Measurements from ENCODE around the gene RNU6-8.

The RNU6-8 gene

DNA sequence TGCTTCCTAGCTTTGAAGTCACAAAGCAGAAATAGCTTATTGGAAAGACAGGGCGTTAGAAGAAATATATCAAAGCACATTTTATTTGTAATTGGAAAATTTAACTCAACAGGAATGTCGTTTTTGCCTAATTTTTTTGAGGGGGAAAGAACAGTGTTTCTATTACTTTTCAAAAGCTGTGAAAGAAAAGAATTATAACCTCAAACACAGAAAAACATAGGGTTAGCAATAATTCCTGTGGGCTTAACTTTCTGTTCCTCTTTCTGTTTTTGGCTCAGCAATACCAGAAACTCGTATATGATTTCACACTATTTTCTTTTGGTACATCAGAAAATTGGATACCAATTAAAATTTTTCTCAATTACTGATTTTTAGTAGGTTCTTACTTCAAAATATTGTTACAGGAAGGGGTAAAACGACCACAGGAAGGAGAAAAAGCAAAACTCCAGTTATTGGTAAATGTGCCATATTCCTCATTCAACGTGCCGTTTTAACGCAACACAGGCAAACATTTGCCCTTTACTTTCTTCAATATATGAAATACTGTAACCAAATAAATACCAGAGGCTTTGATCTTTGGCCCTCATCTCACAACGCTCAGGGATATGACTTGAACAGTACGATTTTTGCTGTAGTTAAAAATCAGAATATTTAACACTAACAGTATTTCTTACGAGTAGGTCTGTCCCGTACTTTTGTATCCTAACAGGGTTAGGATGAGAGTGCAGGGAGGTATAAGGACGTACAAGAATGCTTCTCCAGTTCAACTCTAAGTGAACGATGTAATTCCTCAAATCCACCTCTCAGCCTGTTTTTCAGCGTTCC is 2.5 kb downstream of the RNU6-8 start:
- no peak for DNase-seq (ENCODE audit: low spot score)
- TF ChIP-seq, protein P1, sequence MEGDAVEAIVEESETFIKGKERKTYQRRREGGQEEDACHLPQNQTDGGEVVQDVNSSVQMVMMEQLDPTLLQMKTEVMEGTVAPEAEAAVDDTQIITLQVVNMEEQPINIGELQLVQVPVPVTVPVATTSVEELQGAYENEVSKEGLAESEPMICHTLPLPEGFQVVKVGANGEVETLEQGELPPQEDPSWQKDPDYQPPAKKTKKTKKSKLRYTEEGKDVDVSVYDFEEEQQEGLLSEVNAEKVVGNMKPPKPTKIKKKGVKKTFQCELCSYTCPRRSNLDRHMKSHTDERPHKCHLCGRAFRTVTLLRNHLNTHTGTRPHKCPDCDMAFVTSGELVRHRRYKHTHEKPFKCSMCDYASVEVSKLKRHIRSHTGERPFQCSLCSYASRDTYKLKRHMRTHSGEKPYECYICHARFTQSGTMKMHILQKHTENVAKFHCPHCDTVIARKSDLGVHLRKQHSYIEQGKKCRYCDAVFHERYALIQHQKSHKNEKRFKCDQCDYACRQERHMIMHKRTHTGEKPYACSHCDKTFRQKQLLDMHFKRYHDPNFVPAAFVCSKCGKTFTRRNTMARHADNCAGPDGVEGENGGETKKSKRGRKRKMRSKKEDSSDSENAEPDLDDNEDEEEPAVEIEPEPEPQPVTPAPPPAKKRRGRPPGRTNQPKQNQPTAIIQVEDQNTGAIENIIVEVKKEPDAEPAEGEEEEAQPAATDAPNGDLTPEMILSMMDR (IDR thresholded peaks at IDR 0.05; ENCODE audit: extremely low read depth, missing control alignments) = no peak

- TF ChIP-seq, protein P1 (IDR thresholded peaks at IDR 0.05; ENCODE audit: extremely low read depth, missing control alignments) = no peak
- no peak for DNase-seq (ENCODE audit: low spot score)
Observed at GRCh38 chr14:32197919-32198318, 5.2 kb downstream of the RNU6-8 start.

- no peak for DNase-seq (ENCODE audit: low spot score)
- TF ChIP-seq, protein P1 (IDR thresholded peaks at IDR 0.05; ENCODE audit: extremely low read depth, missing control alignments) = no peak
Observed at GRCh38 chr14:32195636-32196035, 7.4 kb downstream of the RNU6-8 start.

DNA sequence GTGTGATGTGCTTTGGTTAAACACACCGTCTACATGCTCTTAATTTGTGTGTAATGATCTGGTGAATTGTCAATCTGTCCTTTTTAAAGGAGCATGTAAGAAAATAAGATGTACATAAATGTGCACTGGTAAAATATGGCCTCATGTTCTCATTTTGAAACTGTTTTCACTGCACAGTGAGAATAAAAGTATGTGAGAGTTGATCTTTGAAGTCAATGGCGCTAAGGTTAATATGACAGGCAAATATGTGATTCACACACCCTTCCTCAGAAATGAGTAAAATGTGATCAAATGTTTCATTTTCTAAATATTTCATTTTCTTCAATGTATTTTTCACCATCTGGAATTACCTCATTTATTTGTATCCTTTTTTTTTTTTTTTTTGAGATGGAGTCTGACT is 9.5 kb downstream of the RNU6-8 start:
- TF ChIP-seq, protein P1 (IDR thresholded peaks at IDR 0.05; ENCODE audit: extremely low read depth, missing control alignments) = no peak
- no peak for DNase-seq (ENCODE audit: low spot score)

GRCh38 chr14:32192712-32193373 is 10.2 kb downstream of the RNU6-8 start:
- TF ChIP-seq, protein P1 (IDR thresholded peaks at IDR 0.05; ENCODE audit: extremely low read depth, missing control alignments) = no peak
- no peak for DNase-seq (ENCODE audit: low spot score)

DNA sequence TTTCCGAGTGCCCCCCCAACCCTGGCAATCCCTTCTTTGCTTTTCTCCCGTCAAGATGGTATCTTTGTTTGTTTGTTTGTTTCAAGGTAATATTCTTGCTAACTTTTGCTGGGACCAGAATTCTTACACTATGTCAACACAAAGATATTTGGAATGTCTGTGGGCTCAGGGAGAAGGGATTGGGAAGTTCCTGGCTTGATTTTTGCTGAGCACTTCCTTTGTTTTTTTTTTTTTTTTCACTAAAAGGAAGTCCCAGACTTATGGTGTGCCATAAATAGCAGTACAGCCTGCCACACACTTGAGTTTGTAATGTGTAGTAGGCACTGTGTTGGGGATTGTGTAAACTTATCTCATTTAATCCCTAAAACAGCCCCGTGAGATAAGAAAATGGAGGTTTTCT is 12.4 kb downstream of the RNU6-8 start:
- TF ChIP-seq, protein P1 (IDR thresholded peaks at IDR 0.05; ENCODE audit: extremely low read depth, missing control alignments) = no peak
- DNase-seq (ENCODE audit: low spot score) = no peak

DNA sequence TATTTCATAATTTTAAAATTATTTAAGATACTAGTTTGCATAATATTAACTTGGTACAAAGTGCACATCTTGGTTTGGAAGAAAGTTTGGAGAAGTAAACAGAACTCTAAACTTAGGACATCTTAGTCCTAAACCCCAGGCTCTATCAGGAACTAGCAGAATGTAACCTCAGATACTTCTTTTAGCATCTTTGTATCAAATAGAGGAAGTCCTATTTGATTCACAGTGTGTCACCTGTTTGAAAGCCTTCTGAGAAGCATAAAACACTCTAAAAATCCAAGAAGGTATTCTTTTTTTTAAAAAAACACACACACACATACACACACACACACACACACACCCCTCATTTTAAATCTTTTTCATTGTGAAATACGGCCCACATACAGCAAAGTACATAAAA is 13.3 kb downstream of the RNU6-8 start:
- DNase-seq (ENCODE audit: low spot score) = no peak
- TF ChIP-seq, protein P1 (IDR thresholded peaks at IDR 0.05; ENCODE audit: extremely low read depth, missing control alignments) = no peak
